PC-3 (cell line): Measurements from ENCODE around the gene IL1RAP.

ENCODE experiments used
- EZH2 ChIP-seq: fragments of 300-600 bp; sonication (generic); IDR thresholded peaks from one replicate; pipeline ENCODE4 v1.6.1; 2017; ENCODE audit warnings: antibody characterized with exemption, mild to moderate bottlenecking, low read length; ENCODE audit not compliant: unreplicated experiment
- EZH2phosphoT487 ChIP-seq: fragments of 300-600 bp; sonication (generic); IDR thresholded peaks from 2 replicates; pipeline ENCODE4 v1.6.1; 2018; ENCODE audit warnings: mild to moderate bottlenecking, antibody characterized with exemption, low read length, borderline replicate concordance
- TF ChIP-seq, protein P1 (sequence below): fragments of 300-600 bp; sonication (generic); conservative IDR thresholded peaks from 2 replicates; pipeline ENCODE4 v1.5.1; 2017; ENCODE audit warnings: antibody characterized with exemption, low read depth, mild to moderate bottlenecking, low read length

DNA sequence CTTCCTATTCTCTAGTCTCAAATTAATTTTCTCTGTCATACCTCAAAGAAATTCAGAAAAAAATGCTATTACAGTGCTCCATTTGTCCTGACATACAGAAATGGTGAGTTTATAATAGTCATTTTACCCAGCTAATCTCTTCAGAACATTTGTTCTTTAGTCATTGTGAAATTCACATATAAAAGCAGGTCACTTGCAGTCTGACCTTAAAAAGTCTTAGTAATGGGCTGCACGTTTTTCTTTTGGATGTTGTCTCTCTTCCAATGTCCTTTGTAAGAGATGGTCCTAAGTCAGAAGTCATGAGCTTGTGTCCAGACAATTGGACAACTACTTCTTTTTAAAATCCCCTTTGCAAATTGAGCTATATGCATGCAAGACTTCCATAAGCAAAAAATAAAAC lies 17.0 kb upstream of the IL1RAP start:
- TF ChIP-seq, protein P1, sequence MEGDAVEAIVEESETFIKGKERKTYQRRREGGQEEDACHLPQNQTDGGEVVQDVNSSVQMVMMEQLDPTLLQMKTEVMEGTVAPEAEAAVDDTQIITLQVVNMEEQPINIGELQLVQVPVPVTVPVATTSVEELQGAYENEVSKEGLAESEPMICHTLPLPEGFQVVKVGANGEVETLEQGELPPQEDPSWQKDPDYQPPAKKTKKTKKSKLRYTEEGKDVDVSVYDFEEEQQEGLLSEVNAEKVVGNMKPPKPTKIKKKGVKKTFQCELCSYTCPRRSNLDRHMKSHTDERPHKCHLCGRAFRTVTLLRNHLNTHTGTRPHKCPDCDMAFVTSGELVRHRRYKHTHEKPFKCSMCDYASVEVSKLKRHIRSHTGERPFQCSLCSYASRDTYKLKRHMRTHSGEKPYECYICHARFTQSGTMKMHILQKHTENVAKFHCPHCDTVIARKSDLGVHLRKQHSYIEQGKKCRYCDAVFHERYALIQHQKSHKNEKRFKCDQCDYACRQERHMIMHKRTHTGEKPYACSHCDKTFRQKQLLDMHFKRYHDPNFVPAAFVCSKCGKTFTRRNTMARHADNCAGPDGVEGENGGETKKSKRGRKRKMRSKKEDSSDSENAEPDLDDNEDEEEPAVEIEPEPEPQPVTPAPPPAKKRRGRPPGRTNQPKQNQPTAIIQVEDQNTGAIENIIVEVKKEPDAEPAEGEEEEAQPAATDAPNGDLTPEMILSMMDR = no peak
- TF ChIP-seq EZH2 (no peak), EZH2phosphoT487 (no peak)
